Activated CD8-positive, alpha-beta memory T cell treated with anti-CD3 and anti-CD28 coated beads for 36 hours (primary cell): ENCODE results near the gene TSFM. TPM values are rescaled to one million over a fixed set of nuclear protein-coding genes. Genes with fewer than 3 reads are reported as not detected.

Source experiments
- CTCF ChIA-PET: fragments of 350-600 bp; sonication (Branson Sonifier 250); formaldehyde crosslinking; loops from one replicate; lab custom pipeline; 2021; ENCODE audit warnings: antibody characterized with exemption; lab: Charles Lee
- POLR2A ChIA-PET: fragments of 350-600 bp; sonication (Branson Sonifier 250); formaldehyde crosslinking; loops from one replicate; lab custom pipeline; 2021; ENCODE audit warnings: antibody characterized with exemption; lab: Charles Lee
- total RNA-seq, 2 experiments: library from RNA; stranded (reverse); gene quantifications; one replicate each; pipeline ENCODE4 v1.2.3, GENCODE V29; 2021

TSFM gene
- total RNA-seq, 2 experiments from 2014 or later: 66.0 to 69.8 TPM

GRCh38 chr12:57846577-57847319 is 64.2 kb downstream of the TSFM start, which contains the start of gene CTDSP2:
CTDSP2 (minus strand) TSS chr12:57846729; CDS start chr12:57846435, 294 bp downstream.
- ChIA-PET CTCF (interaction anchor here (1.3 kb wide), 2 partner anchors 15 to 46 kb away, joined by 3 read pairs; no protein-coding TSS in a partner anchor), POLR2A (interaction anchor here (0.6 to 4.2 kb wide), 5 partner anchors 10 to 95 kb away, joined by 3 to 25 read pairs (median 3); partner anchors contain the start of gene CDK4)

Other genes starting within 250 kb of the TSFM start
- 10 to 100 TPM; 84.3 to 88.2 TPM for gene DCTN2, start 235.6 kb upstream of the TSFM start, total RNA-seq
- gene KIF5A, start 232.7 kb upstream of the TSFM start, total RNA-seq: 1 to 10 TPM; 1.7 to 2.0 TPM
- 10 to 100 TPM; 22.3 to 24.4 TPM for gene PIP4K2C, start 191.6 kb upstream of the TSFM start, total RNA-seq
- 10 to 100 TPM; 13.3 to 14.5 TPM for gene DTX3, start 178.0 kb upstream of the TSFM start, total RNA-seq
- 1 to 10 TPM; 1.6 to 2.3 TPM for gene ARHGEF25, start 171.4 kb upstream of the TSFM start, total RNA-seq
- 1 to 10 TPM; 3.2 TPM for gene B4GALNT1, start 149.6 kb upstream of the TSFM start, total RNA-seq
- 10 to 100 TPM; 77.3 to 83.5 TPM for gene OS9, start 88.7 kb upstream of the TSFM start, total RNA-seq
- gene AGAP2, start 44.0 kb upstream of the TSFM start, total RNA-seq: 10 to 100 TPM; 29.3 to 29.7 TPM
- 10 to 100 TPM in 1 of 2 experiments, 1 to 10 TPM in 1; 8.6 to 10.6 TPM for gene TSPAN31, start 37.7 kb upstream of the TSFM start, total RNA-seq
- 100 to 1,000 TPM; 297 to 307 TPM for gene CDK4, start 30.5 kb upstream of the TSFM start, total RNA-seq
- 10 to 100 TPM; 27.0 to 27.6 TPM for gene MARCHF9, start 27.7 kb upstream of the TSFM start, total RNA-seq
- 10 to 100 TPM; 10.8 to 11.4 TPM for gene CYP27B1, start 15.7 kb upstream of the TSFM start, total RNA-seq
- 10 to 100 TPM; 69.1 to 74.5 TPM for gene METTL1, start 10.7 kb upstream of the TSFM start, total RNA-seq
- gene EEF1AKMT3, start 10.2 kb upstream of the TSFM start, total RNA-seq: 1 to 10 TPM; 4.2 to 5.0 TPM
- under 1 TPM; 0.53 to 0.69 TPM for gene AVIL, start 35.9 kb downstream of the TSFM start, total RNA-seq
- gene CTDSP2, start 63.9 kb downstream of the TSFM start, total RNA-seq: 10 to 100 TPM; 66.1 to 68.7 TPM
- 10 to 100 TPM in 1 of 2 experiments, 1 to 10 TPM in 1; 9.7 to 10.9 TPM for gene ATP23, start 158.8 kb downstream of the TSFM start, total RNA-seq